GM19193 (cell line): Measurements from ENCODE around the gene THEM4.

Experiments used
- POLR2A ChIP-seq: IDR thresholded peaks from 4 replicates; pipeline ENCODE4 v1.6.1; 2011; ENCODE audit not compliant: insufficient read depth, insufficient read length; ENCODE audit errors: extremely low read depth

THEM4 gene

DNA sequence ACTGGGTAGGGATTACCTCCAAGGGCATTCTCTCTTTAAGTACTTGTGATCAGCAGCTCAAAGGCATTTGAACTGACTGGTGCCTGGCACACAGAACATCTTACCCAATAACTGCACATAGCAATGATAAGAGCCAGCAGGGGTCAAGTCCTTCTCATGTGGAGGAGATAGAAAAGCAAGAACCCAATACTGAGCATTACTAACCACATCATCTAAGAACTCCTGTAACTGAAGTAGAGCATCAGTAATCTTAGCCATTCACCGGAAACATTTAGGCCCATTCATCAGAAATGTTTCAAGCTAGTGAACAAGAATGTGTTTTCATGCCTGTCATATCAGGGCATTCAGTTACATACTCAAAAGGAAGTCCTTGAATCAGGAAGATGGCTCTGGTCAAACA, 33.6 kb upstream of the THEM4 start:
- no peak for TF ChIP-seq POLR2A

DNA sequence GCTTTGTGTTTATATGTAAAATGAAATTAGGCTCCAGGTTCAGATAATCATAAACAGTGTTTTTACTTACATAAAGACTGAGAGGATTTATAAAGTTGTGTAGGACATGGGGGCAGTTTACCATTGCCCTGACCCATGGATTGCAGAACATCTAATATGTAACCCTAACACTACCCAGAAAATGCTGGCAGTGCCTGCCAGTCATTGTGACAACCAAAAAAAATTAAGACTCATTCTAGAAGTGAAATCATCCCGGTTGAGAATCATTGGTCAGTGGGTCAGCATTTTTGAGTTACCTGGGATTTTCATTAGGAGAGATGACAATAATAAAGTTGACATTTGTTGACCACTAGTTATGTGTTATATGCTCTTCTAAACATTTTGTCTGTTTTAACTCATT, 31.2 kb upstream of the THEM4 start:
- no peak for TF ChIP-seq POLR2A

- TF ChIP-seq POLR2A = no peak
Observed at GRCh38 chr1:151939779-151940178, 30.5 kb upstream of the THEM4 start.

GRCh38 chr1:151939141-151939540, 29.8 kb upstream of the THEM4 start:
- no peak for TF ChIP-seq POLR2A

DNA sequence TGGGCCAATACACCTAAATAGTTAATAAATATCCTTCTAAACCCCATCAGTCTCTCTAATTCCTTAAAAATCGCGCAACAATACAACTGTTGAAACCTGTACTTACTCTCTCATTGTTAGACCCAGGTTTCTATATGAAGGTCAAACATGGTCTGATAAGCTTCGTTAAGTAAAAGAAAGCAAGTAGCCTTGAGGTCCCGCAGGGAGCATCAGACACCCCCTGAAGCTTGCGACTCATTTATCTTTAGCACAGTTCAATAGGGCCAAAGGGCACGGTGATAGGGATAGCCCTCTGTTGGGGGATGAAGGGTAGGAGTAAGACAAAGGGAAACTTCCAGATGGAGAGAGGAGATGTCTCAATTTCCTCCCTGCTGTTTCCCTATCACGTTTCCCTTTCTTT, 27.3 kb upstream of the THEM4 start:
- TF ChIP-seq POLR2A = no peak

DNA sequence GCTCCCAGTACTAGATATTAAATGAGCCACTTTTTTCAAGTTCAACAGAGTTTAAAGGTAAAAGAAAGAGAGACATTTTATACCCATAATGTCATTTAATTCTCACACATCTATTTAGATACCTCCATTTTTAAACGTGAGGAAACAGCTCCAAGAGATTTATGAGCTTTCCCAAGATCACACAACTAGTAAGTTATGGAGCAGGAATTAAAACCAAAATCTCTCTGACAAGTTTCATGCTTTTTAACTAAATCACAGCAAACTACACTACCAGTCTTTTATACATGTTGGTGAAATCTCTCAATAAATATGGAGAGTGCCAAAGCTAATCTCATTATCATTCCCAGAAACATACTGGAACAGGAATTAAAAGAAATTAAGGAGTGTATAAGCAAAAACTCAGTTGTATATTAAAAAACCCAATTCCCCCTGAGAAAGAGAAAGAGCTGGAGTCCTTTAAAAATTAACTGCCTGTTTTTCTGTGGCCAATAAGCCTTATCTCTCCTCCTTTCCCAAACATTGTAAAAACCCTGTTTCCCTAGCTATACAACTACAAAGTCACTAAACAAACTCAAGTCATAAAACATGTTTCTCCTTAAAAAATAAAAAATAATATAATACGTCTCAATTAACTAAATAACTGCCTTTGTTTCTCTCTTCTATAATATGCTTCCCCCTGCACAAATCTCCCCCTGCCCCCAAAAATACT, 26.7 kb upstream of the THEM4 start:
- no peak for TF ChIP-seq POLR2A

DNA sequence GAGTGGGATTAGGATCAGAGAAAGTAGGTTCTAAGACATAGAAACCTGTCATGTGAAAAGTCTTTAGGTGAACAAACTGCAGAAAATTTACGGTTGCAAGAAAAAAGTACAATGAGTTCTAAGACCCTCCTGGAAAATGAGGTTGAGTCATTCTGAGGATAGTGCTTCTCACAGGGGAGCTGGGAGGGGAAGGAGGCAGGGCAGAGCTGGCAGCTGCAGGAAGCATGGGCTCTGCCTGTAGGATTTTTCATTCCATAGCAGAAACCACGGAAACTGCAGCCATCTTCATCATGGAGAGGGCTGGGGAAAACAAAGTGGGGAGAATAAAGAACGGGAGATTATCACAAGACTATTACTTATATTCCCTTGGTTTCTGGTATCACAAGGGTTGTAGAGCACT, 25.8 kb upstream of the THEM4 start:
- no peak for TF ChIP-seq POLR2A

DNA sequence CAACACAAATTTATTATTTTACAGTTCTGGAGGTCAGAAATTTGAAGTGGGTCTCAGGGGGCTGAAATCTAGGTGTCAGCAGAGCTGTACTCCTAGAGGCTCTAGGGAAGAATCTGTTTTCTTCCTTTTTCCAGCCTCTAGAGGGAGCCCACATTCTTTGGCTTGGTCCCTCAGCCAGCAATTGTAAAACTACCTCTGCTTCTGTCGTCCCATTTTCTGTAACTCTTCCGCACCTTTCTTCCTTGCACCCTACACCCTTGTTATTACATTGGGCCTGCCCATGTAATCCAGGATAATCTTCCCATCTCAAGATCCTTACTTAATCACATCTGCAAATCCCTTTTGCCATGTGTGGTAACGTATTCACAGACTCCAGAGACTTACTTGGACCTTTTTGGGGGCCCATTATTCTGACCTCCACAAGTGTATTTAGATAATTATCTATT, 24.8 kb upstream of the THEM4 start:
- TF ChIP-seq POLR2A = no peak

DNA sequence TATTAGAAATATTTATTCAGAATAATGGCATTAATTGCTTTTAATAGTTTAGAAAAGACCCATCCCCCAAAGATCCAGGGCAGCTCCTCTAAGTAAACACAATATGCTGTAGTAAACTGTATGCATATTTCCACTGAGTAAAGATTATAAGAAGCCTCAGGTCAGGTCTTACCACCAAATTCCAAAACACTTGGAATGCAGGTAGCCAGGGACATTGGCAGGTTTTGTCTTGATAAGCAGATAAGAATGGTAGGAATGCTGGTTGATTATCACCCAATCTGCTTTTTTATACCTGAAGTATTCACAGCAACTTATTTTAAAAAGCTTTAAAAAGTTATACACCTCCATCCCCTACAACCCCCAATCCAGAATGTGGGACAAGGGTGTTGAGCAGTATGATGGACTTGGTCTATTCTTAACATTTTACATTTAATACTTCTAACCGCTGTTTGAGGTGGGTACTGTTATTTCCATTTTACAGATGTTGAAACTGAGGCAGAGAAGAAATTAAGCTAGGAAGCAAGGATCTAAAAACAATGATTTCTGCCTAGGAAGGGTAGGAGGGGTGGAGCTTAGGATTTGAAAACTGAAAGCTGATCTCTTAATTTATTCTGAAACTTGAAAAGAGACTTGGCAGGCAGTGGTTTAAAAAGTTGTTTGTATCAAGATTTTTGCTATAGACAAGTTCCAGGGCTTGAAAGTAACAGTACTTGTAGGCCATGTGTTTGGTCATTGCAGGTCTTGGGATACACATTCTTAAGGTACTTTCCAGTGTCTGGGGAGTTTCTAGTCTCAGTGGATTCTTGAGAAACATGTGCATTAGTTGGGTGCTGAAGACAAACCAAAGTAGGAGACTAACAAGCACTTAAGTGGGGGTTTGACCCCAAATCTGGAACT, 15.6 kb upstream of the THEM4 start:
- no peak for TF ChIP-seq POLR2A

- TF ChIP-seq POLR2A = no peak
Observed at GRCh38 chr1:151923422-151923821, 14.1 kb upstream of the THEM4 start.

GRCh38 chr1:151920149-151920548, 10.8 kb upstream of the THEM4 start:
- TF ChIP-seq POLR2A = peak; percentile 33

DNA sequence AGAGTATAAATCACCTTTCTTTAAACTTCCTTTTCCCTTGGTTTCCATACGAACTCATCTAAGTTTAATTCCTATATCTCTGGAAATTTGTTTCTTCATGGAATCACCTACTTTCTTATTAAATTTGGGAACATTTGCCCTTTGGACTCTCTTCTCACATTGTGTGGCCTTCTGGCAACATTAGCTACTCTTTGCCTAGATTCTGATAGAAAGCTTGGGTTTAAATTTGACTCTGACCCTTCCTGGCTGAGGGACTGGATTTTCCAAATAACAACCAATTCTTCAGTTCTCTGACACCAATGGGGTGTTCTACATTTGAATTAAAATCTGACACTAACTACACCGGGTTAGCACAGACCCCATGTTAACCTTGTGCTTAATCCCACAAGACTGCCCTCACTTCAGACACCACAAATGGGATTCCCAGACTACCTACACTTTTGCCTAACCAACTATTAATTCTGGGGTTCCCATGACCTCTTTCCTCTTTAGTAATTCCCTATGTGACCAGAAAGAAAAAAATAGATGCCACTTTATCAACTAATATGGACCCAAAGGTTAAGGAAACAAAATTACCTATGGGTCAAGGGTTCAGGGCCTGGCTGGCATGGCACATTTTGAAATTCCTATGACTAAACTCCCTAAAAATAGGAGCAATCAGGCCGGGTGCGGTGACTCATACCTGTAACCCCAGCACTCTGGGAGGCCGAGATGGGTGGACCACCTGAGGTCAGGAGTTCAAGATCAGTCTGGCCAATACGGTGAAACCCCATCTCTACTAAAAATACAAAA, 9.7 kb upstream of the THEM4 start:
- TF ChIP-seq POLR2A = no peak

- no peak for TF ChIP-seq POLR2A
Observed at GRCh38 chr1:151918156-151918555, 8.8 kb upstream of the THEM4 start.

DNA sequence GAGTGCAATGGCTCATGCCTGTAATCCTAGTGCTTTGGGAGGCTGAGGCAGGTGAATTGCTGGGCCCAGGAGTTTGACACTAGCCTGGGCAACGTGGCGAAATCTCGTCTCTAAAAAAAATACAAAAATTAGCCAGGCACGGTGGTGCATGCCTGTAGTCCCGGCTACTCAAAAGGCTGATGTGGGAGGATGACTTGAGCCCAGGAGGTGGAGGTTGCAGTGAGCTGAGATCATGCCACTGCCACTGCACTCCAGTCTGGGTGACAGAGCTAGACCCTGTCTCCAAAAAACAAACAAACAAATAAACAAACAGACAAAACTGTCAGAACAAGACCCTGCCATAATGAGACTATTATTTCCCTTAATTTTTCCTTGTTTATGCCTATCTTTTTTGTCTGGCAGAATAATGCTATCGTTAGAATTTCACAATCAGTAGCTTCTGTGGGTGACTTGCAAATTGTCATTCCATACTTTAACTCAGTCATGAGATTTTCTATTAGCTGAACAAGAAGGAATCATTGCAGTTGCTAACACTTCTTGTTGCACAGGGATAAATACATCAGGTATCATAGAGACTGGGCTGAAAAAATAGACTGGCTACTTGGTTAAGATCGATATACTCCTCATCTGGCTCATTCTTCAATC, 7.5 kb upstream of the THEM4 start:
- no peak for TF ChIP-seq POLR2A

DNA sequence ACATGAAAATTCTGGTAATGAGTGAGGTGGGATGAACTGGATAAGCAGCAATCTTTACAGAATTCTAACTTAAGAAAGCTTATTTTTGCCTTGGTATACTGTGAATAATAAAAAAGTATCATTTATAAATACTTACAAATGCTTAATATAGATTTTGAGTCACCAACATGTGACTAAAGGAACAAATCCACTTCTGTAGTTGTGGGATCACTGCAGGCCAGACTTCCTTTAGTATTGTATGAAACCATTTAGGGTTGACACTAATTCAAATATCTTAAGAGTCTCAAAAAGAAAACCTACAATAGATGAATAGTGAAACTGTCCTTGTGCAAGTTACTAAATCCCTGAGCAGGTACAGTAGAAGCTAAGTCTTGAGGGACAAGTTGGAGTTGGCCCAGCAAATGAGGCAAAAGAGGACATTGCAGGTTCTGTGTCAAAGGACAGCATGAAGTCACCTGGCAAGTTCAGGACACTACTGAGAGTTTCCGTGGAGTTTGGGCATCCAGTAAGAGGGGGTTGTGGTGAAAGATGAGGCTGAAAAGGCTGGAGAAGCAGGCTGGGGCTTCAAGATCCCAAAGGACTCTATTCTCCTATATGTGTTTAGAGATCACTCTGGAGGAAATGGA, 5.9 kb upstream of the THEM4 start:
- TF ChIP-seq POLR2A = no peak

DNA sequence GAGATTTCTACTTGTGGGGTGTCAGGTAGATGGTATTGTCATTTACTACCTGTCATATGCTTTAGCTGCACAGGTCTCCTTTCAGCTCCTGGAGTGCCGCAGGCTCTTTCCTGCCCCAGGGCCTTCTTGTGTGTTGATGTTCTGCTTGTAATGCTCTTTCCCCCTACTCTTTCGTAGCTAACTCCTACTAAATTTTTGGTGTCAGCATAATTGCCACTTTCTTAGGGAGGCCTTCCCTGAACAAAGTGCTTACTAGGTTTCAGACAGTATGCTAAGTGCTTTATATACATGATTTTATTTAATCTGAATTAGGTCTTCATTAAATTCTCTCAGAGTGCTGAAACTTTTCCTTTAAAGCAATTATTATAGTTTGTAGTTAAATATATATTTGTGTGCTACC, 4.8 kb upstream of the THEM4 start:
- no peak for TF ChIP-seq POLR2A
